WTC11 (cell line): ENCODE results near the gene MAP6D1. TPM values are rescaled to one million over a fixed set of nuclear protein-coding genes. Genes with fewer than 3 reads are reported as not detected.

Experiments
- ATAC-seq: fragments of 200-7000 bp; cut with Tn5 transposase; 2 replicates; pipeline ENCODE4 v1.10.0; 2021; ENCODE audit warnings: mild to moderate bottlenecking, moderate library complexity
- CTCF ChIA-PET: fragments of 300-600 bp; sonication (Branson Sonifier 250); formaldehyde crosslinking; loops from one replicate; lab custom pipeline; 2021; ENCODE audit warnings: antibody characterized with exemption; lab: Charles Lee
- POLR2A ChIA-PET: fragments of 350-600 bp; sonication (Branson Sonifier 250); formaldehyde crosslinking; loops from one replicate; lab custom pipeline; 2021; ENCODE audit warnings: antibody characterized with exemption; lab: Charles Lee
- DNase-seq: peaks from one replicate; pipeline ENCODE4 v3.0.0; 2021; ENCODE audit warnings: low spot score
- H3K27ac Mint-ChIP-seq: 2 replicates; pipeline ENCODE4 v1.8.0; 2021; ENCODE audit warnings: mixed read lengths
- H3K27me3 Mint-ChIP-seq: 2 replicates; pipeline ENCODE4 v1.8.0; 2021; ENCODE audit warnings: low read depth, mild to moderate bottlenecking, moderate library complexity, mixed read lengths
- H3K36me3 Mint-ChIP-seq: 2 replicates; pipeline ENCODE4 v1.8.0; 2021; ENCODE audit warnings: mixed read lengths
- H3K4me1 Mint-ChIP-seq: 2 replicates; pipeline ENCODE4 v1.8.0; 2022; ENCODE audit warnings: mixed read lengths
- H3K4me3 Mint-ChIP-seq: 2 replicates; pipeline ENCODE4 v1.8.0; 2021; ENCODE audit warnings: mild to moderate bottlenecking, moderate library complexity, mixed read lengths
- H3K9me3 Mint-ChIP-seq: 2 replicates; pipeline ENCODE4 v1.8.0; 2021; ENCODE audit warnings: mixed read lengths
- AFF4 ChIP-seq: sonication (generic); formaldehyde crosslinking; IDR thresholded peaks from 2 replicates; pipeline ENCODE4 v1.8.1; 2023; ENCODE audit warnings: mild to moderate bottlenecking, missing genetic modification reagents, borderline replicate concordance
- CBFB ChIP-seq: sonication (generic); formaldehyde crosslinking; IDR thresholded peaks from 2 replicates; pipeline ENCODE4 v1.8.1; 2022; ENCODE audit warnings: mild to moderate bottlenecking, low read depth, missing genetic modification reagents
- CDX4 ChIP-seq: fragments of 250-450 bp; sonication (Bioruptor Pico); IDR thresholded peaks from 2 replicates; pipeline ENCODE4 v1.9.0; 2021; ENCODE audit warnings: moderate library complexity, mild to moderate bottlenecking, inconsistent platforms, borderline replicate concordance
- CREB1 ChIP-seq: sonication (generic); formaldehyde crosslinking; IDR thresholded peaks from 2 replicates; pipeline ENCODE4 v1.8.0; 2023; ENCODE audit warnings: mild to moderate bottlenecking, missing genetic modification reagents
- CTCF ChIP-seq: fragments of 200-600 bp; IDR thresholded peaks from 2 replicates; pipeline ENCODE4 v1.8.0; 2022; ENCODE audit warnings: antibody characterized with exemption
- ELF4 ChIP-seq: sonication (generic); formaldehyde crosslinking; IDR thresholded peaks from 2 replicates; pipeline ENCODE4 v1.8.1; 2022; ENCODE audit warnings: low read depth, mild to moderate bottlenecking, moderate library complexity, missing genetic modification reagents
- EMX1 ChIP-seq: fragments of 250-450 bp; sonication (Bioruptor Pico); IDR thresholded peaks from 2 replicates; pipeline ENCODE4 v1.8.0; 2021; ENCODE audit warnings: mild to moderate bottlenecking
- ERG ChIP-seq: fragments of 250-450 bp; sonication (Bioruptor Pico); IDR thresholded peaks from 2 replicates; pipeline ENCODE4 v1.8.0; 2021; ENCODE audit warnings: mild to moderate bottlenecking
- GABPB1 ChIP-seq: sonication (generic); formaldehyde crosslinking; IDR thresholded peaks from 2 replicates; pipeline ENCODE4 v1.8.1; 2023; ENCODE audit warnings: mild to moderate bottlenecking, missing genetic modification reagents
- GTF2I ChIP-seq: fragments of 250-450 bp; sonication (Bioruptor Pico); conservative IDR thresholded peaks from 2 replicates; pipeline ENCODE4 v1.4.0; 2021; ENCODE audit warnings: mild to moderate bottlenecking
- HMGA2 ChIP-seq: fragments of 250-450 bp; sonication (Bioruptor Pico); IDR thresholded peaks from 2 replicates; pipeline ENCODE4 v1.4.0; 2021; ENCODE audit warnings: mild to moderate bottlenecking, moderate library complexity
- JAZF1 ChIP-seq: fragments of 250-450 bp; sonication (Bioruptor Pico); IDR thresholded peaks from 2 replicates; pipeline ENCODE4 v1.9.0; 2021; ENCODE audit warnings: moderate library complexity, mild to moderate bottlenecking, inconsistent platforms
- NR3C1 ChIP-seq: sonication (generic); formaldehyde crosslinking; conservative IDR thresholded peaks from 2 replicates; pipeline ENCODE4 v1.8.1; 2023; ENCODE audit warnings: low read depth, mild to moderate bottlenecking, missing genetic modification reagents
- OVOL2 ChIP-seq: fragments of 250-450 bp; sonication (Bioruptor Pico); IDR thresholded peaks from 2 replicates; pipeline ENCODE4 v1.9.0; 2021; ENCODE audit warnings: mild to moderate bottlenecking, borderline replicate concordance
- SOX15 ChIP-seq: fragments of 250-450 bp; sonication (Bioruptor Pico); IDR thresholded peaks from 2 replicates; pipeline ENCODE4 v1.9.0; 2021; ENCODE audit warnings: mild to moderate bottlenecking
- TEAD4 ChIP-seq: sonication (generic); formaldehyde crosslinking; IDR thresholded peaks from 2 replicates; pipeline ENCODE4 v1.8.0; 2022; ENCODE audit warnings: mild to moderate bottlenecking, missing genetic modification reagents
- ZNF121 ChIP-seq: sonication (generic); formaldehyde crosslinking; IDR thresholded peaks from 2 replicates; pipeline ENCODE4 v1.8.0; 2023; ENCODE audit warnings: missing genetic modification reagents
- ZNF232 ChIP-seq: sonication (generic); formaldehyde crosslinking; IDR thresholded peaks from 2 replicates; pipeline ENCODE4 v1.8.0; 2022; ENCODE audit warnings: mild to moderate bottlenecking, missing genetic modification reagents
- ZNF281 ChIP-seq: sonication (generic); formaldehyde crosslinking; IDR thresholded peaks from 2 replicates; pipeline ENCODE4 v1.8.0; 2023; ENCODE audit warnings: mild to moderate bottlenecking, missing genetic modification reagents
- ZNF396 ChIP-seq: fragments of 250-450 bp; sonication (Bioruptor Pico); IDR thresholded peaks from 2 replicates; pipeline ENCODE4 v1.8.0; 2021; ENCODE audit warnings: mild to moderate bottlenecking, moderate library complexity, borderline replicate concordance
- ZNF416 ChIP-seq: fragments of 250-450 bp; sonication (Bioruptor Pico); IDR thresholded peaks from 2 replicates; pipeline ENCODE4 v1.9.0; 2021; ENCODE audit warnings: mild to moderate bottlenecking, inconsistent platforms
- ZNF671 ChIP-seq: fragments of 250-450 bp; sonication (Bioruptor Pico); IDR thresholded peaks from 2 replicates; pipeline ENCODE4 v1.8.0; 2021; ENCODE audit warnings: mild to moderate bottlenecking
- total RNA-seq: library from RNA; stranded (reverse); gene quantifications from 3 replicates; pipeline ENCODE4 v1.2.3, GENCODE V29; 2021

MAP6D1 gene
- total RNA-seq, 1 experiment from 2014 or later = 6.3 TPM

- Mint-ChIP-seq H3K9me3 (no peaks in the 10 kb centered on the region), H3K27ac (no peak overlapping the region), H3K4me3 (no peak overlapping the region), H3K4me1 (peaks cover 12% of the 10 kb centered on the region), H3K27me3 (no peaks in the 10 kb centered on the region), H3K36me3 (peaks cover 18% of the 10 kb centered on the region)
- ChIA-PET POLR2A (interaction anchor here (0.6 kb wide), 1 partner anchor 309 kb away, joined by 9 read pairs; no protein-coding TSS in a partner anchor), CTCF (no interaction called here)
- DNase-seq (no peak), ATAC-seq (no peak)
- no peak for TF ChIP-seq OVOL2
- no peak for TF ChIP-seq SOX15
- no peak for TF ChIP-seq TEAD4
- no peak for TF ChIP-seq ZNF416 (CRISPR knock-in tag)
- TF ChIP-seq CDX4 = no peak
- no peak for TF ChIP-seq ERG (CRISPR knock-in tag)
- no peak for TF ChIP-seq HMGA2
- no peak for TF ChIP-seq ZNF121 (CRISPR knock-in tag)
- no peak for TF ChIP-seq GTF2I
These were observed 4.8 kb upstream of the MAP6D1 start for GRCh38 chr3:183830187-183830586.

- no peak for ATAC-seq
- Mint-ChIP-seq H3K27ac (no peak overlapping the region), H3K36me3 (peaks cover 18% of the 10 kb centered on the region), H3K9me3 (no peaks in the 10 kb centered on the region), H3K4me3 (no peak overlapping the region), H3K4me1 (peaks cover 13% of the 10 kb centered on the region), H3K27me3 (peaks cover under 1% of the 10 kb centered on the region)
- ChIA-PET POLR2A (interaction anchor here (0.5 kb wide), 1 partner anchor 40 kb away, joined by 3 read pairs; no protein-coding TSS in a partner anchor), CTCF (no interaction called here)
- no peak for DNase-seq
- no peak for TF ChIP-seq ZNF232 (CRISPR knock-in tag)
- TF ChIP-seq GTF2I = no peak
- TF ChIP-seq ZNF396 (CRISPR knock-in tag) = no peak
- TF ChIP-seq CTCF = no peak
- no peak for TF ChIP-seq ELF4 (CRISPR knock-in tag)
- no peak for TF ChIP-seq JAZF1 (CRISPR knock-in tag)
- TF ChIP-seq GABPB1 (CRISPR knock-in tag) = no peak
- TF ChIP-seq CBFB (CRISPR knock-in tag) = no peak
- no peak for TF ChIP-seq NR3C1 (CRISPR knock-in tag)
These were observed 4.1 kb upstream of the MAP6D1 start for GRCh38 chr3:183829466-183829865.

- H3K36me3 Mint-ChIP-seq = peaks cover 10% of the 10 kb centered on the region
- POLR2A ChIA-PET = no interaction called here
- no peaks in the 10 kb centered on the region for H3K9me3 Mint-ChIP-seq
- ATAC-seq = no peak
- no peak for TF ChIP-seq EMX1 (CRISPR knock-in tag)
- TF ChIP-seq ZNF281 (CRISPR knock-in tag) = no peak
- TF ChIP-seq CBFB (CRISPR knock-in tag) = no peak
- TF ChIP-seq AFF4 = no peak
- no peak for TF ChIP-seq ZNF671 (CRISPR knock-in tag)
- no peak for TF ChIP-seq CREB1 (CRISPR knock-in tag)
- CTCF ChIA-PET = no interaction called here
- DNase-seq = no peak
- H3K27me3 Mint-ChIP-seq = peaks cover 9% of the 10 kb centered on the region
- H3K27ac Mint-ChIP-seq = no peak overlapping the region
- H3K4me1 Mint-ChIP-seq = peaks cover 22% of the 10 kb centered on the region
- no peak overlapping the region for H3K4me3 Mint-ChIP-seq
These were observed 3.1 kb upstream of the MAP6D1 start for GRCh38 chr3:183828538-183828870.
